ENCODE data around the gene RUBCNL. TPM values are rescaled to one million over a fixed set of nuclear protein-coding genes. Genes with fewer than 3 reads are reported as not detected.

RUBCNL gene
- total RNA-seq, 2 experiments from 2014 or later: 352 to 383 TPM

GRCh38 chr13:46304546-46304945 lies 82.5 kb downstream of the RUBCNL start:
- POLR2A ChIA-PET: interaction anchor here (0.6 to 1.6 kb wide), 3 partner anchors 10 to 261 kb away, joined by 3 to 4 read pairs (median 3); no protein-coding TSS in a partner anchor

GRCh38 chr13:46303742-46304385 lies 83.2 kb downstream of the RUBCNL start:
- no TSS peak for BruUV-seq (replicated peaks)
- no peaks in the 10 kb centered on the region for H3K4me1 ChIP-seq (ENCODE audit: insufficient read depth, low read length, poor library complexity, severe bottlenecking)
- H3K79me2 ChIP-seq (ENCODE audit: insufficient read depth, low read depth, low read length): no peaks in the 10 kb centered on the region
- no peak for DNase-seq (ENCODE audit: low spot score)
- no peak overlapping the region for H3K4me2 ChIP-seq (ENCODE audit: low read length)
- no peak overlapping the region for H3K4me3 ChIP-seq (ENCODE audit: low read depth, low read length, poor library complexity, severe bottlenecking)
- TF ChIP-seq EZH2phosphoT487 (IDR thresholded peaks at IDR 0.05; ENCODE audit: borderline replicate concordance, low read depth, low read length) (no peak), CTCF (conservative IDR thresholded peaks at IDR 0.05; ENCODE audit: low read length) (no peak)
- no peaks in the 10 kb centered on the region for H3K9me2 ChIP-seq (ENCODE audit: insufficient read depth, low read length)
- H3K9me3 ChIP-seq (ENCODE audit: low read length): peaks cover 6% of the 10 kb centered on the region; the same call in 1 of the 2 replicates
- ChIA-PET CTCF (ENCODE audit: unreplicated experiment) (no interaction called here), POLR2A (interaction anchor here (1.6 kb wide), 1 partner anchor 10 kb away, joined by 4 read pairs; no protein-coding TSS in a partner anchor)
- H4K20me1 ChIP-seq (ENCODE audit: insufficient read depth, low read length): no peaks in the 10 kb centered on the region
- H2AFZ ChIP-seq (ENCODE audit: low read length): no peak overlapping the region
- intact Hi-C loops (cut with micrococcal nuclease; ENCODE audit: unreplicated experiment): no loop called here
- no peak overlapping the region for H3K27ac ChIP-seq (ENCODE audit: low read depth, low read length, poor library complexity, severe bottlenecking)
- no peaks in the 10 kb centered on the region for H3K36me3 ChIP-seq (ENCODE audit: insufficient read depth, low read length)

More at GRCh38 chr13:46304546-46304945, 82.5 kb downstream of the RUBCNL start:
- Histone ChIP-seq H2AFZ (ENCODE audit: low read length) (no peak overlapping the region), H4K20me1 (ENCODE audit: insufficient read depth, low read length) (no peaks in the 10 kb centered on the region), H3K79me2 (ENCODE audit: insufficient read depth, low read depth, low read length) (no peaks in the 10 kb centered on the region), H3K9me3 (ENCODE audit: low read length) (peaks cover 6% of the 10 kb centered on the region; the same call in 1 of the 2 replicates), H3K36me3 (ENCODE audit: insufficient read depth, low read length) (no peaks in the 10 kb centered on the region), H3K4me3 (ENCODE audit: low read depth, low read length, poor library complexity, severe bottlenecking) (no peak overlapping the region), H3K4me2 (ENCODE audit: low read length) (no peak overlapping the region), H3K4me1 (ENCODE audit: insufficient read depth, low read length, poor library complexity, severe bottlenecking) (no peaks in the 10 kb centered on the region), H3K9me2 (ENCODE audit: insufficient read depth, low read length) (no peaks in the 10 kb centered on the region), H3K27ac (ENCODE audit: low read depth, low read length, poor library complexity, severe bottlenecking) (no peak overlapping the region)
- TF ChIP-seq EZH2phosphoT487 (IDR thresholded peaks at IDR 0.05; ENCODE audit: borderline replicate concordance, low read depth, low read length) (no peak), CTCF (conservative IDR thresholded peaks at IDR 0.05; ENCODE audit: low read length) (no peak)
- intact Hi-C loops (cut with micrococcal nuclease; ENCODE audit: unreplicated experiment): no loop called here
- DNase-seq (ENCODE audit: low spot score): no peak
- CTCF ChIA-PET (ENCODE audit: unreplicated experiment): no interaction called here
- no TSS peak for BruUV-seq (replicated peaks)

GRCh38 chr13:46297361-46297811 lies 89.7 kb downstream of the RUBCNL start:
- ChIA-PET POLR2A (interaction anchor here (0.5 to 0.7 kb wide), 2 partner anchors 12 to 245 kb away, joined by 3 to 7 read pairs; no protein-coding TSS in a partner anchor), CTCF (ENCODE audit: unreplicated experiment) (no interaction called here)
- Histone ChIP-seq H3K9me2 (ENCODE audit: insufficient read depth, low read length) (no peaks in the 10 kb centered on the region), H2AFZ (ENCODE audit: low read length) (peak overlapping the region; percentile 20; the same call in 1 of the 2 replicates), H3K27ac (ENCODE audit: low read depth, low read length, poor library complexity, severe bottlenecking) (no peak overlapping the region), H3K4me3 (ENCODE audit: low read depth, low read length, poor library complexity, severe bottlenecking) (no peak overlapping the region), H3K4me2 (ENCODE audit: low read length) (no peak overlapping the region), H3K36me3 (ENCODE audit: insufficient read depth, low read length) (no peaks in the 10 kb centered on the region), H4K20me1 (ENCODE audit: insufficient read depth, low read length) (no peaks in the 10 kb centered on the region), H3K9me3 (ENCODE audit: low read length) (no peaks in the 10 kb centered on the region), H3K4me1 (ENCODE audit: insufficient read depth, low read length, poor library complexity, severe bottlenecking) (peaks cover 16% of the 10 kb centered on the region), H3K79me2 (ENCODE audit: insufficient read depth, low read depth, low read length) (no peaks in the 10 kb centered on the region)
- TF ChIP-seq EZH2phosphoT487 (IDR thresholded peaks at IDR 0.05; ENCODE audit: borderline replicate concordance, low read depth, low read length) (no peak), CTCF (conservative IDR thresholded peaks at IDR 0.05; ENCODE audit: low read length) (no peak)
- no peak for DNase-seq (ENCODE audit: low spot score)
- no TSS peak for BruUV-seq (replicated peaks)
- intact Hi-C loops (cut with micrococcal nuclease; ENCODE audit: unreplicated experiment): no loop called here
